Common myeloid progenitor, CD34-positive (primary cell): ENCODE data around the gene PLA2G4D.

Experiments used
- CTCF ChIA-PET: fragments of 350-600 bp; sonication (Branson Sonifier 250); formaldehyde crosslinking; loops from one replicate; lab custom pipeline; 2021; ENCODE audit warnings: antibody characterized with exemption; lab: Charles Lee
- POLR2A ChIA-PET: fragments of 350-600 bp; sonication (Branson Sonifier 250); formaldehyde crosslinking; loops from one replicate; lab custom pipeline; 2021; ENCODE audit warnings: antibody characterized with exemption; lab: Charles Lee
- DNase-seq, 3 donors: peaks; one replicate each; pipeline versions ENCODE4 v3.0.0 to v3.0.0-alpha.2; 2013
- H3K27ac ChIP-seq, 2 experiments: 1 replicate in 1 of 2; 2 replicates in 1 of 2; pipeline ENCODE4 v1.7.0; 2013; ENCODE audit warnings: inconsistent platforms in 2 of 2, low read length in 2 of 2, mild to moderate bottlenecking in 2 of 2, low read depth in 1 of 2, moderate library complexity in 1 of 2; ENCODE audit not compliant: severe bottlenecking in 2 of 2, insufficient read depth in 1 of 2, poor library complexity in 1 of 2
- H3K27me3 ChIP-seq, 5 experiments: replicated peaks in 2 of 5; 1 replicate in 3 of 5; 2 replicates in 2 of 5; pipeline versions ENCODE4 v1.6.1 to v1.7.0; 2013; ENCODE audit warnings: low read length in 4 of 5, mild to moderate bottlenecking in 2 of 5, moderate library complexity in 2 of 5, inconsistent platforms in 1 of 5; ENCODE audit not compliant: insufficient read depth in 5 of 5, control insufficient read depth in 4 of 5
- H3K36me3 ChIP-seq, 4 experiments: 1 replicate in 2 of 4; 2 replicates in 2 of 4; pipeline versions ENCODE4 v1.6.1 to v1.7.0; 2013; ENCODE audit warnings: low read length in 3 of 4, control low read depth in 1 of 4, mild to moderate bottlenecking in 1 of 4; ENCODE audit not compliant: control insufficient read depth in 4 of 4, insufficient read depth in 4 of 4
- H3K4me1 ChIP-seq, 4 experiments: 1 replicate in 3 of 4; 2 replicates in 1 of 4; pipeline versions ENCODE4 v1.6.1 to v1.7.1; 2013; ENCODE audit warnings: low read length in 3 of 4, mild to moderate bottlenecking in 3 of 4, control low read depth in 1 of 4, inconsistent platforms in 1 of 4, moderate library complexity in 1 of 4; ENCODE audit not compliant: control insufficient read depth in 4 of 4, insufficient read depth in 4 of 4; ENCODE audit errors: control extremely low read depth in 1 of 4
- H3K4me3 ChIP-seq, 7 experiments: 1 replicate in 4 of 7; 2 replicates in 3 of 7; pipeline versions ENCODE4 v1.5.1 to v1.7.0; 2013; ENCODE audit warnings: mild to moderate bottlenecking in 7 of 7, low read length in 6 of 7, moderate library complexity in 6 of 7, inconsistent platforms in 2 of 7, low read depth in 2 of 7, control low read depth in 1 of 7; ENCODE audit not compliant: insufficient read depth in 4 of 7, control insufficient read depth in 1 of 7; ENCODE audit errors: extremely low read depth in 1 of 7
- H3K9me3 ChIP-seq, 5 experiments: 1 replicate in 4 of 5; 2 replicates in 1 of 5; pipeline versions ENCODE4 v1.6.1 to v1.7.1; 2013; ENCODE audit warnings: low read length in 4 of 5, mild to moderate bottlenecking in 2 of 5, inconsistent platforms in 1 of 5, low read depth in 1 of 5, moderate library complexity in 1 of 5; ENCODE audit not compliant: control insufficient read depth in 4 of 5, insufficient read depth in 2 of 5; ENCODE audit errors: control extremely low read depth in 1 of 5
- WGBS: methylation state at CpG from one replicate; pipeline ENCODE4 v1.1.5; 2013; ENCODE audit not compliant: insufficient coverage; 5-methylcytosine and 5-hydroxymethylcytosine counted together

The PLA2G4D gene

DNA sequence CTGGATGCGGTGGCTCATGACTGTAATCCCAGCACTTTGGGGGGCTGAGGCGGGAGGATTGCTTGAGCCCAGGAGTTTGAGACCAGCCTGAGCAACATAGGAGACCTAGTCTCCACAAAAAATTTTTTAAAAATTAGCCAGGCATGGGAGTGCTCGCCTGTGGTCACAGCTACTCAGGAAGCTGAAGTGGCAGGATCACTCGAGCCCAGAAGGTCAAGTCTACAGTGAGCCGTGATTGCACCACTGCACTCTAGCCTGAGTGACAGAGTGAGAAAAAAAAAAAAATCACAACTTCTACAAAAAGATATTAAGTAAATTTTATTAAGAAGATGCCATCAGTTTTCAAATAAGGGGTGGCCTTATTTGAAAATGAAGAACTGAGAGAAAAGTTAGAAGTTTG lies 11.9 kb upstream of the PLA2G4D start:
- H3K4me1 ChIP-seq = peaks cover 3 to 56% (median 12%) of the 10 kb centered on the region in 4 experiments
- H3K36me3 ChIP-seq = no peaks in the 10 kb centered on the region
- ChIA-PET CTCF (interaction anchor here (0.9 to 1.3 kb wide), 3 partner anchors 12 to 26 kb away, joined by 3 read pairs; partner anchors contain the start of gene PLA2G4D), POLR2A (no interaction called here)
- no peak for DNase-seq
- no peaks in the 10 kb centered on the region for H3K27me3 ChIP-seq
- WGBS = 55% methylated on average over 4 of the region's 5 CpGs
- no peak overlapping the region for H3K4me3 ChIP-seq
- no peak overlapping the region for H3K27ac ChIP-seq
- H3K9me3 ChIP-seq = no peaks in the 10 kb centered on the region

DNA sequence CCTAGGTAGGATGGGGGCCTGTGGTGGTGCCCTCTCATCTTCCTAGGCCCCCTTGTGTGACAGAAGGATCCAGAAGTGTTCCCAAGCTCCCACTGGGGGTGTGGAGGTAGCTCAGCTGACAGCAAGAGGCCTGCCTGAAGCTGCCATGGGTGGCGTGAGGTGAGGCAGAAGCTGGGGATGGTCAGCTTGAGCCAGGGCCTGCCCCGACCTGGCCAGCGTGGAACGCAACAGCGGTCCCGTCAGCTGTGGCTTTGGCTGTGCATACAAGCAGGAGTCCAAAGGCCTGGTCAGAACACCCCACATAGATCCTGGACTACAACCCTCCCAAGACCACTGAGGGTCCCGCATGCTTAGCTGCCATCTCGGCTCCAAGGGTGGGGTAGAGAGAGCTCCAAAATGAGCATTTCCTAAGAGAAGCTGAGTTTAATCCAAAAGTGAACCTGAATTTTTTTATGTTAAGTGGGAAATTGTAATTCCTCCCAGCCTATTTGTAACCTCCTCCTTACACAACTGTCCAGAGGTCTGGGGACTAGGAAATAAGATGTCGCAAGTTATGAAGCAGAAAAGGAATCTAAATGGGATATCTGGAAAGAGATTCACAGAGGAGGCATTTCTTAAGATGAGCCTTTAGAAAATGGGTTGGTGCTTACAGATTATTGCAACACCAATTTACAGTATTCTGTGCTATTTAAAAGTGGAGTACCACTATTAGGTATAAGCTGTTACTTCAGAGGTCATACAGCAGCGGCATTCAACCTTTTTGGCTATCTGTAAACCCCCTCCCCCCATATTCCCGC lies 9.9 kb upstream of the PLA2G4D start:
- no peak for DNase-seq
- ChIA-PET CTCF (interaction anchor here (0.6 to 2.0 kb wide), 7 partner anchors 10 to 304 kb away, joined by 3 to 7 read pairs (median 4); partner anchors contain the start of gene PLA2G4D), POLR2A (interaction anchor here (0.6 kb wide), 1 partner anchor 42 kb away, joined by 4 read pairs; no protein-coding TSS in a partner anchor)
- 96% methylated on average over 8 of the region's 11 CpGs for whole genome bisulfite sequencing
- H3K4me3 ChIP-seq = no peak overlapping the region
- no peaks in the 10 kb centered on the region for H3K9me3 ChIP-seq
- H3K27ac ChIP-seq = no peak overlapping the region
- H3K36me3 ChIP-seq = no peaks in the 10 kb centered on the region
- H3K4me1 ChIP-seq = peaks cover 3 to 49% (median 20%) of the 10 kb centered on the region in 4 experiments
- no peaks in the 10 kb centered on the region for H3K27me3 ChIP-seq

DNA sequence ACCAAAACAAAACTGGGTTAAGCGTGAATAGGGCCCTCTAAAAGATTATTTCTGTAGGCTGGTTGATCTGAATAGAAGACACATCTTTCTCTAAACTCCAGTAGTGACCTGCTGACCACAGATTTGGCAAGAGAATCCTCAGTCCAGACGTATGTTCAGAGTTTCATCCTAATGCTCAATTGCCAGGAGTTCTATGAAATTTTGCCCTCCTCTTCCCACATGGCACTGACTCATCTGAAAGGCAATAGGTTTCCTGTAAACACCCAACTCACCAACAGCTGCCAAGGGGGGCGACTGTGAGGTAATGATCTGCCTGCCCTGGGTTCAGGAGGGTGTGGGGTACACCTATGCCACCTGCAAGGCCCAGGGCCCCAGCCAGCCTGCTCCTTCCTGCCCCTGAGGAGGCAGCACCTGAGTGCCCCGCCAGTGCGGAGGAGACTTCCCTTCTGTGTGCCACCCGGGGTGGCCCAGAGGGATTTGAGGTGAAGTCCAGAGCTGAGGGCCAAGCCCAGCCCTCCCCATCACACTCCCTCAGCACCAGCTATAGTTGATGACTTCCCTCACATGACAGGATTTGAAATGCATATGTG lies 8.4 kb upstream of the PLA2G4D start:
- ChIA-PET CTCF (interaction anchor here (1.8 to 2.0 kb wide), 3 partner anchors 9 to 39 kb away, joined by 4 to 7 read pairs (median 4); partner anchors contain the start of gene PLA2G4D), POLR2A (no interaction called here)
- Histone ChIP-seq H3K4me3 (no peak overlapping the region), H3K27me3 (no peaks in the 10 kb centered on the region), H3K4me1 (peaks cover 3 to 37% (median 17%) of the 10 kb centered on the region in 4 experiments), H3K36me3 (no peaks in the 10 kb centered on the region), H3K27ac (no peak overlapping the region), H3K9me3 (no peaks in the 10 kb centered on the region)
- WGBS = 60% methylated on average over 3 of the region's 6 CpGs
- DNase-seq = no peak

DNA sequence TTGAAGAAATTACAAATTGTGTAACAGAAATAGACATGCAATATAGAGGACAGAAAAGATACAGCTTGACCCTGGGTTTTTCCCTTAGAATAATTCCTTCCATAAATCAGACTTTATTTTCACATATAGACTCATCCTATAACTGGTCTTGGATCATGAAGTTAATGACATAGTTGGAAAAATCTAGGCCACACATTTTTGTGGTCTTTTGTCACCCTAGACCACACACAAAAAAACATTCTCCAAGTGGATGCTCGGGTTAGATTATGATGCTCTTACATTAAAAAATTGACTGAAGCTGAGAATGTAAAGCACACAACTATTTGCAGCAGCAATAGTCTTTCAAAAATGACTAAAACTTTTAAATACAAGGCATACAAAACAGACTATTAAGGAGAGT lies 7.5 kb upstream of the PLA2G4D start:
- H3K27ac ChIP-seq = no peak overlapping the region
- no CpG with 5 or more reads among the region's 1 CpG for WGBS
- H3K4me3 ChIP-seq = no peak overlapping the region
- CTCF ChIA-PET = interaction anchor here (1.8 kb wide), 1 partner anchor 38 kb away, joined by 4 read pairs; no protein-coding TSS in a partner anchor
- no peaks in the 10 kb centered on the region for H3K9me3 ChIP-seq
- POLR2A ChIA-PET = no interaction called here
- H3K27me3 ChIP-seq = no peaks in the 10 kb centered on the region
- no peak for DNase-seq
- H3K4me1 ChIP-seq = peaks cover 3 to 37% (median 17%) of the 10 kb centered on the region in 4 experiments
- H3K36me3 ChIP-seq = no peaks in the 10 kb centered on the region

DNA sequence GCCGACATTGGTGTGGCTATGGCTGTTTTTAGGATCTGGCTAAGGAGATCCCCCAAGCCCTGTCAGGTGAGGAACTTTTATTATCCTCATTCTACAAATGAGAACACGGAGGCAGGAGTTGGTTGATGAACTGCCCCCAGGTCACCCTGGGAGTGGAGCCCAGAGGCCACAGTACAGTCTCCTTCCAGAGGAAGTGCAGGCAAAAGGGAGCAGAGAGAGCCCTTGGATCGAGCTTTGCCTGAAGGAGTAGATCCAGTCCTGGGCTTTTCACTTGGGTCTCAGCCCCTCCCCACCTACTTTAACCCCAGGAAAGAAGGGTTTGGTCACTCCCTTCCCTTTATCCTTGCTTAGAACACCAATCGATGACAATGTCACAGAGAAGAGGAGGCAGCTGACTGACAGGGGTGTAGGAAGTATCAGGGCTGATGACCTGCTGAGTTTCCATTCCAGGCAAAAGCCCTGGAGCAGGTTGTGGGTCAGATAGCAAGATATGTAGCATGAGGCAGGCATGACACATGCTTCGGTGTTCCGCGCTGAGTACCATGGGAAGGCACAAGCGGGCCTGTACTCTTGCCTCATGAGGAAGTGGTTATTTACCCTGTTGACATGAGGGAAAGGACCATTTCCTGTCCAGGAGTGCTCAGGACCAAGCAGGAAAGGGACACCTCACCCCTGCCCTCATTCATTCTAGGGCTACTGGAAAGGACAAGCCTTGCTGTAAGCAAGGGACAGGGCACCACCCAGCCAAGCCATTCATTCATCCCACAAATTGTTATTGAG lies 5.8 kb upstream of the PLA2G4D start:
- Histone ChIP-seq H3K27ac (no peak overlapping the region), H3K36me3 (no peaks in the 10 kb centered on the region), H3K4me3 (no peak overlapping the region), H3K4me1 (peaks cover 3 to 21% (median 16%) of the 10 kb centered on the region in 4 experiments), H3K27me3 (no peaks in the 10 kb centered on the region), H3K9me3 (no peaks in the 10 kb centered on the region)
- peak in 2 of 3 donors; percentile 33 to 53 for DNase-seq
- ChIA-PET POLR2A (no interaction called here), CTCF (interaction anchor here (1.1 to 2.2 kb wide), 2 partner anchors 19 to 31 kb away, joined by 3 to 6 read pairs; no protein-coding TSS in a partner anchor)
- WGBS = 58% methylated on average over 8 of the region's 8 CpGs

DNA sequence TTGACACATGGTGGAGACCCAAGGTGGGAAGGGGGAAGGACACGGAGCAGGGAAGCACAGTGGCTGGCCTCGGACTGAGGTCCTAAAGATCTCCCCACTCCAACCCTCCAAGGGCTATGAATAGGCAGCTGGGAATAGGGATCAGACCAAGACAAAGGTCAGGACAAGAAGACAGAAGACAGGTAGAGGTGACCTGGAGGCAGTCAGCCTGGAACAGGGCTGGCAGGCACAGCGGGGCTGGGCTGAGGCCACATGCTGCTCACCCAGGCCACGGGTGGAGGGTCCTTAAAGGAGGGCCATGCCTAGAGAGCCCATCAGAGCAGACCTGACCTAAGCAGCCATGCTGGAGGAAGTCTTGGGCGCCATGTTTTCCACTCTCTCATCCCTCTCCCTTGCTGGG lies 2.7 kb upstream of the PLA2G4D start:
- Histone ChIP-seq H3K27me3 (no peaks in the 10 kb centered on the region), H3K4me1 (peaks cover 0 to 10% (median 9%) of the 10 kb centered on the region in 4 experiments), H3K9me3 (no peaks in the 10 kb centered on the region), H3K4me3 (no peak overlapping the region), H3K36me3 (no peaks in the 10 kb centered on the region), H3K27ac (no peak overlapping the region)
- WGBS = 93% methylated on average over 3 of the region's 5 CpGs
- POLR2A ChIA-PET = no interaction called here
- CTCF ChIA-PET = interaction anchor here (0.7 to 1.0 kb wide), 3 partner anchors 14 to 40 kb away, joined by 3 read pairs; no protein-coding TSS in a partner anchor
- DNase-seq = no peak
